Activated CD4-positive, alpha-beta T cell treated with anti-CD3 and anti-CD28 coated beads, Interleukin-10, Interleukin-2, amounts not matched to agents 100 ng/mL and 50 ng/mL, durations not matched to agents 16 hours and 8 hours (primary cell): Measurements from ENCODE around the gene CDKAL1.
"Not testable (repeated sequence)": the region's sequence is repeated elsewhere in the genome, so short reads cannot be mapped to it uniquely, and the experiment has no call there.

ENCODE experiments used
- DNase-seq: peaks from one replicate; pipeline ENCODE4 v3.0.0-alpha.2; 2020

Gene CDKAL1

DNA sequence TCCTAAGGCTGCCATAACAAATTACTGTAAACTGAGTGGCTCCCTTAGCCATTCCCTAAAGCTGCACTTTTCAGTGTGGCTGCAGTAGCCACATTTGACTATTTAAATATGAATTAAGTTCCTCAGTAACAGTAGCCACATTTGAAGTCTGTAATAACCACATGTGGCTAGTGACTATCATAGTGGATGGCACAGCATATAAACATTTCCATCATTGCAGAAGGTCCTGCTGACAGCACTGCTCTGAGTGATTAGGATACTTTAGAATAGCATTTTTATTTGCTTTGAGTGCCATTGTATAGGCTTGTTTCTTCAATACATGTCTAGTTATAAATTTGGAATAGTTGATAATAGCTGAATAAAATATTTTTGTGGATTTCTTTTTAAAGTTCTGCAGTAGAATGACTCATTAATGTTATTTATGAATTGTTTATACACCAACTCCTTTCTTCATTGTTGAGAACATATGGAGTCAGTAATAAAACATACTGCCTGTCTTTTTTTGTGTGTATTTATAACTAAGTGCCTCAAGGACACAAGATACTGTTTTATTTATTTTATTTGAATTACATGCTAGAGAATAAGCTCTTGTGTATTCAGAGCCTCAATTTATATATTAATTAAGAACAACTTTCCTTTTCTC, 217.2 kb downstream of the CDKAL1 start:
- no peak for DNase-seq

DNA sequence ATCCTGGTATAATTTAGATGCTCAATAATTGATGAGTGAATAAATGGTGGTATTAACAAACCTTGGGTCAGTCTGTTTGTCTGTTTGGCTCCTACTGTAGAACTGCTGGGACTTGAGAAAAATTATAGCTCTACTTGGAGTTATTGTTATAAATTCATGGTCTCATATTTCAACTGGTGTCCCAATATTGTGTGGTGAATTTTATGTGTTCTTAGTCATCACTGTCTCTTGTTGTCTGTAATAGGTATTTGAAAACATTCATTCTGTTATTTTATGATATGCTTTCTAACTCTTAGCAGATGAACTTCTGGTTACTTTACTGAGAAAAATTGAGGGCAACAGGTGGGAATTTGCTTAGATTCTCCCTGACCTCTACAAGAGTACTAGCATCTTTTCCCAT, 221.4 kb downstream of the CDKAL1 start:
- DNase-seq, result no peak

GRCh38 chr6:20756584-20757147, 222.4 kb downstream of the CDKAL1 start:
- not testable (repeated sequence) for DNase-seq

DNA sequence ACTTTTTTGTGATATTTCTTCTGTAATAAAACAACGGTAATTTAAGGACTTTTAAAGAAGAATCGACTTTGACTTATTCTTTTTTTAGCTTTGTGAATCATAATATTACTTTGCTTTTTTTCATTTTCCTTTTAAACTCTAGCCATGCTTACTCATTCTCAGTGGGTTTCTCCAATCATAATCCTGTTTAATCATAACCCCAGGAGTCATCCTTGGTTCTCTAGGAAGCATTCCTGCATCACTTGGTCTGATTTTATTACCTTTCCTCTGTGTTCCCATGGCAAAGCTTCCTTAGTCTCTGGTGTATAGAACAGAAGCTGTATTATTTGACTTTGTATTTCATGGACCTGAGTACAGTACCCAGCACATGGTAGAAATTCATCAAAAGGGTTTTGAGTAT, 223.5 kb downstream of the CDKAL1 start:
- no peak for DNase-seq

- DNase-seq, result no peak
These were observed 229.0 kb downstream of the CDKAL1 start for GRCh38 chr6:20763296-20763695.

GRCh38 chr6:20769631-20770030, 235.4 kb downstream of the CDKAL1 start:
- no peak for DNase-seq

GRCh38 chr6:20770773-20771172, 236.5 kb downstream of the CDKAL1 start:
- no peak for DNase-seq

GRCh38 chr6:20771409-20771808, 237.2 kb downstream of the CDKAL1 start:
- DNase-seq, result no peak

DNA sequence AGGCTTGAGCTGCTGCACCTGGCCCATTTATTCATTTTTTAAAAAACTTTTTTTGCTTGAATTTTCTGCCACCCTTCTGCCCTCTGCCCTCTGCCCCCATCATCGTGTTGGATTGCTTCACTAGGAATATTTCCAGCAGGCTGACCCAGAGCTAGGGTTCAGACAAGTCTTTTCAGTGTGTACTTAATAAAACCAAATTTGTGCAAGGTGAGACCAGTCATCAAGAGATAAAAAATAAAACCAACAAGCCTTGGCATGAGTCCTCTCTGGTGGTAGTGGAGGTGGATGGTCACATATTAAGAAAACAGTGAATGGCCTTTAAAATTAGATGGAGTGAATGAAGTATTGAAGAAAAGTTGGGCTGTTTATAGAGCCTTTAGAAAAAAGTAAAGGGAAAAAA, 239.6 kb downstream of the CDKAL1 start:
- DNase-seq, result no peak

- no peak for DNase-seq
These were observed 241.7 kb downstream of the CDKAL1 start for GRCh38 chr6:20775981-20776380.

DNA sequence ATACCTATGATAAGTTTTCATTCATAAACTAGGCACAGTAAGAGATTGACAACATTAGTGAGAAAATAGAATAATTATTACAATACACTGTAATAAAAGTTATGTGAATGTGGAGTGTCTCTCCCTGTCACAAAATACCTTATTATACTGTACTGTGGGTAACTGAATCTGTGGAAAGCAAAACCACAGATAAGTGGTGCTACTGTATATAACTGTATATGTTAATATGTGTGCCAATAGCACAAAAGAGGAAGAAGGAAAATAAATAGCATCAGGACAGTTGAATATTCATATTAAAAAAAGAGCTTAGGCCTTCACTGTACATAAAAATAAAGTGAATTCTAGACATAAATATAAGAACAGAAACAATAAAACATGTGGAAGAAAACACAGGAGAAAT, 243.5 kb downstream of the CDKAL1 start:
- no peak for DNase-seq

GRCh38 chr6:20778459-20778858, 244.2 kb downstream of the CDKAL1 start:
- no peak for DNase-seq

DNA sequence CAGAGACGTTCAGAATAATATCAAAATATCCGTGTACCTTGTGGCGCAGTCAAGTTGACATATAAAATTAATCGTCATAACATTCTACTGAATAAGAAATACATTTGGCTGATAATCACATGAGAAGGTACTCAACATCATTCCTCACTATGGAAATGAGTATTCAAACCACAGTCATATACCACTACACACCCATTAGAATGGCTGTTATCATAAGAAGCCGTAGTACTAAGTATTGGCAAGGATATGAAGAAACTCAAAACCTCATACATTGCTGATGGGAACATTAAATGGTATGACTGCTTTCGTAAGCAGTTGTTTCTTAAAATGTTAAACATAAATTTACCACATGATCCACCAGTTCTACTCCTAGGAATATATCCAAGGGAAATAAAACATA, 244.7 kb downstream of the CDKAL1 start:
- peak; percentile 50 for DNase-seq

- no peak for DNase-seq
These were observed 254.9 kb downstream of the CDKAL1 start for GRCh38 chr6:20789162-20789561.

DNA sequence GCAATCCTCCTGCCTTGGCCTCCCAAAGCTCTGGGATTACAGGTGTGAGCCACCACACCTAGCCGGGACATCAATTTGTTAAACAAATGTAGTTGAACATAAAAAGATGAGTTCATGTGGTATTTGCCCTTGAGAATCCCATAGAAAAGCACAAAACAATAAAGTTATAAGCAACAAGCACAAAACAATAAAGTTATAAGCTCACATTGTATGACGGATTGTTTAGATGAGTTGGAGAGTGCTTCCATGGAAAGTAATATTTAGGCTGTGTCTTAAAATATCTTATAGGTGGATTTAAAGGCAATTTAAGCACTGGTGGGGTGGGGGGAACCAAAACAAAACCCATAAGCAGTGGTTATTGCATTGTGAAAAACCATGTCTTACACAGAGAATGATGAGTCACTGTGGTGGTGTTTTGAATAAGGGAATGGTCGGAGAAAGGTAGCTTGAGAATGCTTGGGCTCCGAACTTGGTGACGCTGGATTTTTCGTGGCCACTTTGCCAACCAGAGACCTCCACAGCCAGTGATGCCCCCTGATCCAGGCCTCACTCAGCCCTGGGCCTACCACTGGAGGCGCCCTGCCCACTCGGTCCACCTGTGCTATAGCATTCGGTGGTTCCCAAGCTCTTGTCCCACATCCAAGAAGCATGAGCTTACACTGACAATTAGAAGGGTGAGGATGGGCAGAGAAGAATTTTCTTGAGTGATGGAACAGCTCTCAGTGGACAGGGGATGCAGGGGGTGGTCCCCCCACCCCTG, 256.0 kb downstream of the CDKAL1 start:
- DNase-seq, result peak; percentile 38

GRCh38 chr6:20791074-20791473, 256.8 kb downstream of the CDKAL1 start:
- DNase-seq, result peak; percentile 12

GRCh38 chr6:20791944-20792343, 257.7 kb downstream of the CDKAL1 start:
- DNase-seq, result no peak

DNA sequence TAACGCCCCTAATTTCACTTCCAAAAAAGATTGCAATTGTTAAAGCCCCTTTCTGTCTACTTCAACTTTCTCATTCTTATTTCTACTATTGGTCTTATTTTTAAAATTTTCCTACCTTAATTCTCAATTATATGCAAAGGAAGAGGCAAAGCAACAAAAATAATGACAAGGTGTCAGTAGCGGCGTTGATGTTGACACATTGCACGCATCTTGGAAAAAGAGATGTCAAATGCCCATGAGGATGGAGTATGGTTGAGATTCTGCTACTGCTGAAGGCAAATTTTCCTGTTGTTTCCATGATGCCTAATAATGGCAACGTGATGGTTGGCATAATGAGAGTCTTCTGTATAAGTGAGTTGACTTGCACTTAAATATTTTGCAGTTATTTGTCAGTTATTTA, 258.9 kb downstream of the CDKAL1 start:
- no peak for DNase-seq

DNA sequence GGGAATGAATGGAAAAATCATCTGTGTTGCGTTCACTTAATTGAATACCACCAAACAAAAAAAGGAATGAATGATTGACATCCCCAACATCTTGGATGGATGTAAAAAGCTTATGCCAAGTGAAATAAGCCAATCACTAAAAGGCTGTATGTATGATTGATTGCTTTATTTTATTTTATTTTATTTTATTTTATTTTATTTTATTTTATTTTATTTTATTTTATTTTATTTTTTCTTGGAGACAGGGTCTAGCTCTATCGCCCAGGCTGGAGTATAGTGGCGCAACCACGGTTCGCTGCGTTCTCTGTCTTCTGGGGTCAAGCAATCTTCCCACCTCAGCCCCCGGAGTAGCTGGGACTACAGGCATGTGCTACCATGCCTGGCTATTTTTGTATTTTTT, 263.3 kb downstream of the CDKAL1 start:
- no peak for DNase-seq

DNA sequence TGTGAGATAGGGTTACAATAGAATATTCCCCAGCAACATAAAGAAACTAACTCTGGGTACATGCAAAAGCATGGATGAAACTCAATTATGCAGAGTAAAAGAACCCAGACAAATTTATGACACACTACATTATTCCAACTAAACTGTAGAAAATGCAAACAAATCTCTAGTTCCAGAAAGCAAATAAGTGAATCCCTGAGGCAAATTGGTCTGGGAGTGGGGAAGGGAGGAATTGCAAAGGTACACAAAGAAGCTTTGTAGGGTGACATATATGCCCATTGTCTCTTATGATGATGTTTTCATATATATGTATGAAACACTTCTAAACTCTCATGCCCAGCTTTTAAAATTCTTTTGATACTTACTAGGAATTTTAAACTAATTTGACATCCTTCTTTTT, 266.0 kb downstream of the CDKAL1 start:
- DNase-seq, result no peak

DNA sequence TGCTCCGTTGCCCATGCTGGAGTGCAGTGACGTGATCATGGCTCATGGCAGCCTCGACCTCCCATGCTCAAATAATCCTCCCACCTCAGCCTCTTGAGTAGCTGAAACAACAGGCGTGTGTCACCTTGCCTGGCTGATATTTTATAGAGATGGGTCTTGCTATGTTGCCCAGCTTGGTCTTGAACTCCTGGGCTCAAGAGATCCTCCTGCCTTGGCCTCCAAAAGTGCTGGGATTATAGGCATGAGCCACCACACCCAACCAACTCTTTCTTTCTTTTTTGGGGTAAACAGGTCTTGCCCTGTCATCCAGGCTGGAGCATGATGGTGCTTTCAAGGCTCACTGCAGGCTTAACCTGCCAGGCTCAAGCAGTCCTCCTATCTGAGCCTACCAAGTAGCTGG, 266.4 kb downstream of the CDKAL1 start:
- no peak for DNase-seq

DNA sequence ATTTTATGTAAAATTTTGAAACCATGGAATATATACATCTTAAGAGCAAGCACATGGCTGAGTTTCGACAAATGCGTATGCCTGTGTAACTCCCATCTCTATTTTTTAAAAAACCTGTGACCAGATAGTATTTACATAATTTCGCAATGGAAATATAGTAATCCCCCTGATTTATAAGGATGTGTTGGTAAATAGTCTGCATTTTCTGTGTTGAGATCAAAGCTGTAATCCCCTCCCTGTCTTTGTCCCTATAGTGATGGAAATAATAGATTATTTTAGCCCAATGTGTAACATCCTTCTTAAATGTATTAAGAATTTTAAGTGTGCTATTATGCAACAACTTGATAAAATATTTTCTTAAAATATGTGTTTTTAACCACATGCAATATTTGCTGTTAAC, 267.3 kb downstream of the CDKAL1 start:
- DNase-seq, result no peak

DNA sequence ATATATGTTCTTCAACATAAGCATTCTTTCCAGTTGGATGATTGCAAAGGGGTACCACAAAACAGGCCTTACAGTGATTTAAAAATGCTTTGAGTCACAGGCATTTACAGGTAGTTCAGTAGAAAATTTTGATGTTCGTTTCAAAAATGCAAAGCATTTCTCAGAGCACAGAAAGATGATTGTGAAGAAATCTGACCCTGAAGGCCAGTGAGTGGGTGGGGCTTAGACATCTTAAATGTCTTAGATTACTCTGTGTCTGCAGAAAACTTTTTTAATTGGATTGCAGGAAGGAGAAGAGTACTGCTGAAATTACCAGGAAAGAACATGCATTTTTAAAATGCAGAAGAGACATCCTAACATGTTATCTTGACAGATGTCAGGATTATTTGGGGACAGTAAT, 268.3 kb downstream of the CDKAL1 start:
- no peak for DNase-seq

GRCh38 chr6:20805021-20805420, 270.8 kb downstream of the CDKAL1 start:
- DNase-seq, result peak; percentile 48

- no peak for DNase-seq
These were observed 272.4 kb downstream of the CDKAL1 start for GRCh38 chr6:20806669-20807068.
